Stimulated activated naive CD8-positive, alpha-beta T cell treated with anti-CD3 and anti-CD28 coated beads, Interleukin-15, Interleukin-2, amounts not matched to agents 100 ng/mL and 50 ng/mL, for 24 hours (primary cell): Measurements from ENCODE around the gene CLDN18.

Source experiments
- H3K27ac Mint-ChIP-seq: one replicate; pipeline ENCODE4 v1.8.0; 2021; ENCODE audit warnings: mild to moderate bottlenecking, mixed read lengths
- H3K27me3 Mint-ChIP-seq: one replicate; pipeline ENCODE4 v1.8.0; 2021; ENCODE audit warnings: mixed read lengths
- H3K36me3 Mint-ChIP-seq: one replicate; pipeline ENCODE4 v1.8.0; 2021; ENCODE audit warnings: low read depth, mixed read lengths
- H3K4me1 Mint-ChIP-seq: one replicate; pipeline ENCODE4 v1.8.0; 2021; ENCODE audit warnings: low read depth, mixed read lengths
- H3K4me3 Mint-ChIP-seq: one replicate; pipeline ENCODE4 v1.8.0; 2021; ENCODE audit warnings: mild to moderate bottlenecking, mixed read lengths
- H3K9me3 Mint-ChIP-seq: one replicate; pipeline ENCODE4 v1.8.0; 2021; ENCODE audit warnings: mixed read lengths

CLDN18 gene

DNA sequence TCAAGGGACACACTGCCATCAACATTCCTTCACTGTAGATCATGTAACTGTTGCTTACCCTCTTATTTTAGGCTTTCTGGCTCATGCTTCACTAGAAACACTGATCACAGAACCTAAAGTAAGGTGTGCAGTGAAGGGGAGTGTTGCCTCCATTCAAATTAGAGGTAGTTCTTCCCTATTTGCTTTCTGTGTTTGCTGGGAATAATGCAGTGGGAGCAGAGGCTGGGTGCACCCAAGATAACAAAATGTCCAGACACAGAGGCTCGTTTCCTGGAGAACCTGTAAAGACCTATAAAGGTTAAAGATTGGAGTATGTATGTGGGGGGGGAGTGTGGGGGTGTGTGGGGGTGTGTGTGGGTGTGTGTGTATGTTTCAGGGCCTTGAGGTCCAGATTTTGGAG, 2.1 kb upstream of the CLDN18 start:
- H3K9me3 Mint-ChIP-seq, result no peaks in the 10 kb centered on the region
- peaks cover 9% of the 10 kb centered on the region for H3K27me3 Mint-ChIP-seq
- no peak overlapping the region for H3K27ac Mint-ChIP-seq
- no peaks in the 10 kb centered on the region for H3K36me3 Mint-ChIP-seq
- no peak overlapping the region for H3K4me3 Mint-ChIP-seq
- no peaks in the 10 kb centered on the region for H3K4me1 Mint-ChIP-seq

DNA sequence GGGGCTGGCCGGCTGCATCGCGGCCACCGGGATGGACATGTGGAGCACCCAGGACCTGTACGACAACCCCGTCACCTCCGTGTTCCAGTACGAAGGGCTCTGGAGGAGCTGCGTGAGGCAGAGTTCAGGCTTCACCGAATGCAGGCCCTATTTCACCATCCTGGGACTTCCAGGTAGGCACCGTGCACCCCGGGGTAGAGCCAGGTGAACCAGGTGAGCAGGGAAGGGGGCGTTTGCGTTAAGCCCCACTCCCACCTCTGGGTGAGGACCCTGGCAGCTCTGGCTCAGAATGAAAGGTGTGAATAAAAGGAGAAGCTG, 267 bp downstream of the CLDN18 start:
- no peaks in the 10 kb centered on the region for H3K4me1 Mint-ChIP-seq
- no peak overlapping the region for H3K27ac Mint-ChIP-seq
- H3K9me3 Mint-ChIP-seq, result no peaks in the 10 kb centered on the region
- H3K4me3 Mint-ChIP-seq, result no peak overlapping the region
- H3K27me3 Mint-ChIP-seq, result peaks cover 9% of the 10 kb centered on the region
- H3K36me3 Mint-ChIP-seq, result no peaks in the 10 kb centered on the region

DNA sequence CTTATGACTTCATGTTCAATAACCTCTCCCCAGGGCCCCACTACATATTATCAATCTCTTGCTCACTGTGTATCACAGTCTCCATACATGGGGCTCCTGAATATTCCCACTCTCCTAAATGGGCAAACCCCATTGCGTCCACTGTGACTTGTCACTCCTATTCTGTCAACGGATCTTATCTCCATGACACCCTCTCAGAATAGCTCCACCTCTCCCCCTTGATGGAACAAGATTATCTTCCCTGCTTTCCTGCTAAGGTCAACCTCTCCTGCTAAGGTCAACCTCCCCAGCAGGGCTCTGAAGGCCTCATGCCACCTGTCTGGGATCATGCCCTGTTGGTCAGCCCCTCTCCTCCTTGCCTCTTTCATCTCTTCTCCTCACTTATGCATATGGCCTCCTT, 1.8 kb downstream of the CLDN18 start:
- H3K9me3 Mint-ChIP-seq, result no peaks in the 10 kb centered on the region
- no peaks in the 10 kb centered on the region for H3K36me3 Mint-ChIP-seq
- no peaks in the 10 kb centered on the region for H3K4me1 Mint-ChIP-seq
- H3K4me3 Mint-ChIP-seq, result no peak overlapping the region
- peaks cover 4% of the 10 kb centered on the region for H3K27me3 Mint-ChIP-seq
- no peak overlapping the region for H3K27ac Mint-ChIP-seq

DNA sequence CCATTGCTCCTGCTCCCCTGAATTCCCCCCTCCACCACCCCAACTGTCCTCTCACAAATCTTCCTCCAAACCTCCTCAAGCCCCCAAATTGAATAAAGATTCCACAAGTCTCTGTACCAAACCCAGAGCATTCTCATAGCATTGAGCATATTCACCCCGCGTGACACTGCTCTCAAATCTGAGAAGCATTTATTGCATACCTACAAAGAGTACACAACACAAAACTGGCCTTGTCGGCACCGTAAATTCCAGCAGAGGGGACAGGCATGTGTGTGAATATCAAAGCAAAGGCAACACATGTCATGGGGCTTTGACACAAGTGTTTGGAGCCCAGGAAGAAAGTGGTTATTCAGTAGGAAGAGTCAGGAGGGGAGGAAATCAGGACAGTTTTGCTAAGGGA, 2.6 kb downstream of the CLDN18 start:
- no peaks in the 10 kb centered on the region for H3K4me1 Mint-ChIP-seq
- H3K27me3 Mint-ChIP-seq, result no peaks in the 10 kb centered on the region
- H3K9me3 Mint-ChIP-seq, result no peaks in the 10 kb centered on the region

DNA sequence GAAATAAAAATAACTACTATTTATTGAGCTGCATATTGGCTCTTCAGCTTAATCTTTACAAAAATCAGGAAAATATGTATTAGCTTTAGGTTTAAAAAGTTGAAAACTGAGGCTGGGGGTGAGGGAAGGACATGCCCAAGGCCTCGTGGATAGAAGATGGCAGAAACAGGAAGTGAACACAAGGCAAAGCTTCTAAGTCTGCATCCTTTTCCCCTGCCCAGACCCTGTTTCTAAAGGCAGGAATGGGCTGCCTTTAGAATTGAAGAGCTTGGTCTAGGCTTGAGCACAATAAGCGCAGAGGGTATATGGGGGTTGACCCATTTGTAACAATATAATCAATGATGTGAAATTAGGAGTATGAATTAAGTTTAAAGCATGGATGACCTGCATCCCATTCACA, 6.1 kb downstream of the CLDN18 start:
- Mint-ChIP-seq H3K27ac (no peak overlapping the region), H3K9me3 (no peaks in the 10 kb centered on the region), H3K4me3 (no peak overlapping the region), H3K4me1 (no peaks in the 10 kb centered on the region), H3K27me3 (no peaks in the 10 kb centered on the region), H3K36me3 (no peaks in the 10 kb centered on the region)

More for the DNA sequence above, 2.6 kb downstream of the CLDN18 start:
- Mint-ChIP-seq H3K4me3 (no peak overlapping the region), H3K27ac (no peak overlapping the region), H3K36me3 (no peaks in the 10 kb centered on the region)

DNA sequence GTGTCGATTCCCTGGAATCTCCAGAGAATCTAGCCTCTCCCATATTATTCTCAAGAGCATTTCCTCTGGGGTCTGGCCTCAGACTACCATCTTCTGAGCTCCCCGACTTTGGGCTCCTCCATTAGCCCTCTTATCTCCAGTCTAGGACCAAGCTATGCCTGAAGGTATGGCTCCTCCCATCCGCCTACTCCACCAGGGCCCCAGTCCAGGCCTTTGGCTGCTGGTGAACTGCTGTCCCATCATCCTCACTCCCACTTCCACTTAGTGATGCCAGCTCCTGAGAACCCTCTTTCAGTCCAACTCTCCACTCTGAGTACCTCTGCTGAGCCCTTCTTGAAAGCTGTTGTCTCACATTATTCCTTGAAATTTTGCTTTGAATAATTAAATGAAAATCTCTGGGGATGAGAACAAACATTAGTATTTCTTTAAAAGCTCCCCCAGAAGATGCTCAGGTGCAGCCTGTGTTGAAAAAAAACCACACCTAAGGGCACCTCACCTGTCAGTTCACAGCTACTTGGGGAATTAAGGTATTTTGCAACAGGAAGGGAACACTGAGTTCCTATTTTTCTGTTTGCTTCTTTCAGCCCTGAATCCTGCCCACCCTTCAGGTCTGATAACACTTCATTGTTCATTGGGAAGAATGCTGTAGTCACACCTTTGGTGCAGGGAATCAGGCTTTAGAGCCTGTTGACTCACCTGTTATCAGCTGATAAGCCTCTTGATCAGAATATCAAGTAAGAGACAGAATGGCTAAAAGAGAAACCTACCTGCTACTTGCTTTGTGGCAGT, 9.5 kb downstream of the CLDN18 start:
- H3K36me3 Mint-ChIP-seq, result no peaks in the 10 kb centered on the region
- no peak overlapping the region for H3K4me3 Mint-ChIP-seq
- no peak overlapping the region for H3K27ac Mint-ChIP-seq
- no peaks in the 10 kb centered on the region for H3K9me3 Mint-ChIP-seq
- H3K4me1 Mint-ChIP-seq, result no peaks in the 10 kb centered on the region
- H3K27me3 Mint-ChIP-seq, result no peaks in the 10 kb centered on the region

DNA sequence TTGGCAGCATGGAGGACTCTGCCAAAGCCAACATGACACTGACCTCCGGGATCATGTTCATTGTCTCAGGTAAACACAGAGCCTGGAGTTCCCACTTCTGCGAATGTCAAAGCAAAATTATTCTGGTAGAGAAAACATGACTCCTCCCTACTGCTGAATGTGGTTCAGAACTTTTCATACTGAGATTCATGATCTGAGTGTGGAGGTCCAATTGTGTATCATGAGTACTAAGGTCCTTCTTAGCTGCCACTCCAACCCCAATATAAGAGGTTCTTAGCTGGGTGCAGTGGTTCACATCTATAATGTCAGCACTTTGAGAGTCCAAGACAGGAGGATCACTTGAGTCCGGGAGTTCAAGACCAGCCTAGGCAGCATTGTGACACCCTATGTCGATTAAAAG, 13.8 kb downstream of the CLDN18 start:
- Mint-ChIP-seq H3K4me1 (no peaks in the 10 kb centered on the region), H3K36me3 (no peaks in the 10 kb centered on the region), H3K9me3 (no peaks in the 10 kb centered on the region), H3K27me3 (peaks cover 4% of the 10 kb centered on the region), H3K27ac (no peak overlapping the region), H3K4me3 (no peak overlapping the region)

DNA sequence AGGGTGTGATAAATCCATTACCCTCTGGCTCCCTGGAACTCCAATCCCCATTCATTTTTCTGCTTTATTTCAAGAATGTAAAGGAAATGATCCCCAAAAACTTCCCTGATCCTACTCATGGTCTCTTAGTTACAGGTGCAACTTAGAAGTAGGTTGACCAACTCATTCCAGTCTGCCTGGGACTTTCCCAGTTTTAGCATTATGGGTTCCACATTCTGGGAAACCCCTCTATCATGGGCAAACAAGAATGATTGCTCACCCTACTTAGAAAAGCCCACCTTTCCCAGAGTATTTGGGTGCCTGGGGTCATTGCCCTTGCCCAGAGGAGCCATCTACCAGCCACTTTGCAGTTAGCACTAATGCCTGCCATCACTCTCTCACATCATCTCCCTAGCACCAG, 15.6 kb downstream of the CLDN18 start:
- Mint-ChIP-seq H3K4me3 (no peak overlapping the region), H3K36me3 (no peaks in the 10 kb centered on the region), H3K4me1 (no peaks in the 10 kb centered on the region), H3K27me3 (peaks cover 4% of the 10 kb centered on the region), H3K9me3 (no peaks in the 10 kb centered on the region), H3K27ac (no peak overlapping the region)

DNA sequence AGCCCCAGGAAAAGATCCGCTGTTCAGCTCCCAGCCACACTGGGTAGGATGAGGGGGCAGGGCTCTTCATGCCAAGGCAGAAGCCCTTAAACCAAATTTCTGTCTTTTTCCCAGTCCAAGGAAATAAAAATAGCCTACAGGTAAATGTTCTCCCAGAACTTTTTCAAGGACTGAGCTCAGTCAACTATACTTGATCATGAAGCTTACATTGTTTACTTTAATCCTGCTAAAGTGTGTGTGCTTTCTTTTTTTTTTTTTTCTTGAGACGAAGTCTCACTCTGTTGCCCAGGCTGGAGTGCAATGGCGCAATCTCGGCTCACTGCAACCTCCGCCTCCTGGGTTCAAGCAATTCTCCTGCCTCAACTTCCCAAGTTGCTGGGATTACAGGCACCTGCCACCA, 17.9 kb downstream of the CLDN18 start:
- H3K27me3 Mint-ChIP-seq, result peaks cover 4% of the 10 kb centered on the region
- H3K4me3 Mint-ChIP-seq, result no peak overlapping the region
- H3K27ac Mint-ChIP-seq, result no peak overlapping the region
- H3K36me3 Mint-ChIP-seq, result no peaks in the 10 kb centered on the region
- no peaks in the 10 kb centered on the region for H3K9me3 Mint-ChIP-seq
- no peaks in the 10 kb centered on the region for H3K4me1 Mint-ChIP-seq

DNA sequence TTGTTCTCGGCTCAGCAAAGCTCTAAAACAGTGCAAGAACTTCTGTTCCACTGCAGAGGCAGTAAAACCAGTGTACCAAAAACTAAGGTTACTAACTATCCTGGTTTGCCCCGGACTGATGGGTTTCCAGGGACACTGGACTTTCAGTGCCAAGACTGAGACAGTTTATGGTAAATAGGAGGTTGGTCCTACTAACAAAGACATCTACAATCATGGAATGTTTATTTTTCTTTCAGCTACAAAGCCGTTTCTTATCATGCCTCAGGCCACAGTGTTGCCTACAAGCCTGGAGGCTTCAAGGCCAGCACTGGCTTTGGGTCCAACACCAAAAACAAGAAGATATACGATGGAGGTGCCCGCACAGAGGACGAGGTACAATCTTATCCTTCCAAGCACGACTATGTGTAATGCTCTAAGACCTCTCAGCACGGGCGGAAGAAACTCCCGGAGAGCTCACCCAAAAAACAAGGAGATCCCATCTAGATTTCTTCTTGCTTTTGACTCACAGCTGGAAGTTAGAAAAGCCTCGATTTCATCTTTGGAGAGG, 20.8 kb downstream of the CLDN18 start:
- H3K9me3 Mint-ChIP-seq, result no peaks in the 10 kb centered on the region
- no peaks in the 10 kb centered on the region for H3K36me3 Mint-ChIP-seq
- peaks cover 19% of the 10 kb centered on the region for H3K27me3 Mint-ChIP-seq
- no peak overlapping the region for H3K4me3 Mint-ChIP-seq
- no peak overlapping the region for H3K27ac Mint-ChIP-seq
- no peaks in the 10 kb centered on the region for H3K4me1 Mint-ChIP-seq

DNA sequence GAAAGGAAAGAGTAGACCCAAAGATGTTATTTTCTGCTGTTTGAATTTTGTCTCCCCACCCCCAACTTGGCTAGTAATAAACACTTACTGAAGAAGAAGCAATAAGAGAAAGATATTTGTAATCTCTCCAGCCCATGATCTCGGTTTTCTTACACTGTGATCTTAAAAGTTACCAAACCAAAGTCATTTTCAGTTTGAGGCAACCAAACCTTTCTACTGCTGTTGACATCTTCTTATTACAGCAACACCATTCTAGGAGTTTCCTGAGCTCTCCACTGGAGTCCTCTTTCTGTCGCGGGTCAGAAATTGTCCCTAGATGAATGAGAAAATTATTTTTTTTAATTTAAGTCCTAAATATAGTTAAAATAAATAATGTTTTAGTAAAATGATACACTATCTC, 21.6 kb downstream of the CLDN18 start:
- H3K27ac Mint-ChIP-seq, result no peak overlapping the region
- no peaks in the 10 kb centered on the region for H3K9me3 Mint-ChIP-seq
- no peaks in the 10 kb centered on the region for H3K36me3 Mint-ChIP-seq
- H3K27me3 Mint-ChIP-seq, result peaks cover 18% of the 10 kb centered on the region
- H3K4me3 Mint-ChIP-seq, result no peak overlapping the region
- no peaks in the 10 kb centered on the region for H3K4me1 Mint-ChIP-seq

DNA sequence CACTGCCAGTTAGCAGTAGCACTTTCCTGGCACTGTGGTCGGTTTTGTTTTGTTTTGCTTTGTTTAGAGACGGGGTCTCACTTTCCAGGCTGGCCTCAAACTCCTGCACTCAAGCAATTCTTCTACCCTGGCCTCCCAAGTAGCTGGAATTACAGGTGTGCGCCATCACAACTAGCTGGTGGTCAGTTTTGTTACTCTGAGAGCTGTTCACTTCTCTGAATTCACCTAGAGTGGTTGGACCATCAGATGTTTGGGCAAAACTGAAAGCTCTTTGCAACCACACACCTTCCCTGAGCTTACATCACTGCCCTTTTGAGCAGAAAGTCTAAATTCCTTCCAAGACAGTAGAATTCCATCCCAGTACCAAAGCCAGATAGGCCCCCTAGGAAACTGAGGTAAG, 22.6 kb downstream of the CLDN18 start:
- Mint-ChIP-seq H3K4me1 (no peaks in the 10 kb centered on the region), H3K27me3 (peaks cover 20% of the 10 kb centered on the region), H3K36me3 (no peaks in the 10 kb centered on the region), H3K4me3 (no peak overlapping the region), H3K9me3 (no peaks in the 10 kb centered on the region), H3K27ac (no peak overlapping the region)

DNA sequence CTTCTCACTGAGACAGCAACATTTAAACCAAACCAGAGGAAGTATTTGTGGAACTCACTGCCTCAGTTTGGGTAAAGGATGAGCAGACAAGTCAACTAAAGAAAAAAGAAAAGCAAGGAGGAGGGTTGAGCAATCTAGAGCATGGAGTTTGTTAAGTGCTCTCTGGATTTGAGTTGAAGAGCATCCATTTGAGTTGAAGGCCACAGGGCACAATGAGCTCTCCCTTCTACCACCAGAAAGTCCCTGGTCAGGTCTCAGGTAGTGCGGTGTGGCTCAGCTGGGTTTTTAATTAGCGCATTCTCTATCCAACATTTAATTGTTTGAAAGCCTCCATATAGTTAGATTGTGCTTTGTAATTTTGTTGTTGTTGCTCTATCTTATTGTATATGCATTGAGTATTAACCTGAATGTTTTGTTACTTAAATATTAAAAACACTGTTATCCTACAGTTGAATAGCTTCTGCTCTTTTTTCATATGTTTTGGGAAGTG, 23.3 kb downstream of the CLDN18 start:
- Mint-ChIP-seq H3K27me3 (peaks cover 23% of the 10 kb centered on the region), H3K36me3 (no peaks in the 10 kb centered on the region), H3K4me3 (no peak overlapping the region), H3K27ac (no peak overlapping the region), H3K4me1 (no peaks in the 10 kb centered on the region), H3K9me3 (no peaks in the 10 kb centered on the region)

DNA sequence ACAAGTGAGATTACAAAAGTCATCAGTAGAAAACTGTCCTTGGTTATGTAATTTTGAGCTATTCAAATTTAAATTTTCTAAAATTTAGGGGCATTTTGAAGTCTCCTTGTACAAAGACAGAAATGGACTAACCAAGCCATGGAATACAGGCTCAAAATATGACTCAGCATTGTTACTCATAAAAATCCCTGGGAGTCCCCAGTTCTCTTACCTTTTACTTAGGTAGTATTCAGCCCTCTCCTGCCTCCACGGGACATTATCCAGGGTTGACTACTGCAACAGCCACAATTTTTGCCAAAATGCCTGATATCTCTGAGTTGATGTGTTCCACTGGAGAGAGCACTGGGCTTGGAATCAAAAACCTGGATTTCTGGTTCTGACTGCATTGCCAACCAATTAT, 25.0 kb downstream of the CLDN18 start:
- no peaks in the 10 kb centered on the region for H3K36me3 Mint-ChIP-seq
- no peaks in the 10 kb centered on the region for H3K9me3 Mint-ChIP-seq
- no peak overlapping the region for H3K27ac Mint-ChIP-seq
- H3K4me3 Mint-ChIP-seq, result no peak overlapping the region
- no peaks in the 10 kb centered on the region for H3K4me1 Mint-ChIP-seq
- H3K27me3 Mint-ChIP-seq, result peaks cover 30% of the 10 kb centered on the region

DNA sequence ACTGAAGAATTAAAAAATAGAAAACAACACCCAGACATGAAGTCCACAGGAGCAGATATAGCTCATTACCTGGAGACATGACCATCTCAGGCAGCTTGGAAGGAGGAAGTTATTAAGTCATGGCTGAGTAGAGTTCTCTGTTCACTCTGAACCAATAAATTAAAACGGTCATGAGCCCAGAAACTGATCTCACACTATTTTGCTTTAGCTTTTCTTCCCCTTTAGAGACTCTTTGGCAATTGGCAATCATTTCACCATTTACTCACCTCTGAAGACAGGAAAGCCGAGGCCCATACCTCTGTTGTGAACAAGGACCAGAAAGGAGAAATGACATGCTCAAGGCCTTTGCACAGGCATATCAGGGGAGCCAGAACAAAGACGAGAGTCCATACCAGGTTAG, 26.6 kb downstream of the CLDN18 start:
- H3K27me3 Mint-ChIP-seq, result peaks cover 43% of the 10 kb centered on the region
- H3K27ac Mint-ChIP-seq, result no peak overlapping the region
- H3K9me3 Mint-ChIP-seq, result no peaks in the 10 kb centered on the region
- H3K4me3 Mint-ChIP-seq, result no peak overlapping the region
- H3K36me3 Mint-ChIP-seq, result no peaks in the 10 kb centered on the region
- H3K4me1 Mint-ChIP-seq, result no peaks in the 10 kb centered on the region
